Measurements from ENCODE around the gene CDCA5.

Gene CDCA5

GRCh38 chr11:65067446-65067845 is 16.4 kb downstream of the CDCA5 start:
- H3K27ac ChIP-seq: no peak overlapping the region
- CTCF ChIA-PET: no interaction called here
- POLR2A ChIA-PET (ENCODE audit: low non-redundant PET): no interaction called here
- no peak for DNase-seq (ENCODE audit: low spot score)
- no peak for TF ChIP-seq CTCF (conservative IDR thresholded peaks at IDR 0.05; ENCODE audit: low read depth)

- no peak for TF ChIP-seq CTCF (conservative IDR thresholded peaks at IDR 0.05; ENCODE audit: low read depth)
- CTCF ChIA-PET: no interaction called here
- POLR2A ChIA-PET (ENCODE audit: low non-redundant PET): no interaction called here
- no peak for DNase-seq (ENCODE audit: low spot score)
- H3K27ac ChIP-seq: no peak overlapping the region
Observed at GRCh38 chr11:65066805-65067291, 17.0 kb downstream of the CDCA5 start.

GRCh38 chr11:65066315-65066714 is 17.5 kb downstream of the CDCA5 start:
- DNase-seq (ENCODE audit: low spot score): no peak
- ChIA-PET CTCF (no interaction called here), POLR2A (ENCODE audit: low non-redundant PET) (no interaction called here)
- no peak for TF ChIP-seq CTCF (conservative IDR thresholded peaks at IDR 0.05; ENCODE audit: low read depth)
- no peak overlapping the region for H3K27ac ChIP-seq

- DNase-seq (ENCODE audit: low spot score): no peak
- ChIA-PET CTCF (no interaction called here), POLR2A (ENCODE audit: low non-redundant PET) (no interaction called here)
- no peak overlapping the region for H3K27ac ChIP-seq
- TF ChIP-seq CTCF (conservative IDR thresholded peaks at IDR 0.05; ENCODE audit: low read depth): no peak
Observed at GRCh38 chr11:65065851-65066250, 18.0 kb downstream of the CDCA5 start.

GRCh38 chr11:65064847-65065240 is 19.0 kb downstream of the CDCA5 start:
- H3K27ac ChIP-seq: no peak overlapping the region
- CTCF ChIA-PET: no interaction called here
- no peak for TF ChIP-seq CTCF (conservative IDR thresholded peaks at IDR 0.05; ENCODE audit: low read depth)
- POLR2A ChIA-PET (ENCODE audit: low non-redundant PET): no interaction called here
- DNase-seq (ENCODE audit: low spot score): no peak

GRCh38 chr11:65063532-65063931 is 20.3 kb downstream of the CDCA5 start:
- POLR2A ChIA-PET (ENCODE audit: low non-redundant PET): no interaction called here

More at GRCh38 chr11:65063532-65063931, 20.3 kb downstream of the CDCA5 start:
- no peak for TF ChIP-seq CTCF (conservative IDR thresholded peaks at IDR 0.05; ENCODE audit: low read depth)
- no peak for DNase-seq (ENCODE audit: low spot score)
- CTCF ChIA-PET: interaction anchor here (0.6 kb wide), 1 partner anchor 15 kb away, joined by 4 read pairs; no protein-coding TSS in a partner anchor
- H3K27ac ChIP-seq: no peak overlapping the region
